NT2/D1 (cell line): ENCODE results near the gene ACSL5.
"Not testable (repeated sequence)": the region's sequence is repeated elsewhere in the genome, so short reads cannot be mapped to it uniquely, and the experiment has no call there.

Experiments
- DNase-seq: peaks from one replicate; pipeline ENCODE4 v3.0.0-alpha.2; 2011; ENCODE audit warnings: low read depth, low spot score
- H3K27me3 ChIP-seq: 2 replicates; pipeline ENCODE4 v1.6.0; 2011; ENCODE audit warnings: mild to moderate bottlenecking; ENCODE audit not compliant: insufficient read length, insufficient read depth
- H3K36me3 ChIP-seq: 2 replicates; pipeline ENCODE4 v1.6.1; 2011; ENCODE audit warnings: mild to moderate bottlenecking, low read length, mixed read lengths; ENCODE audit not compliant: insufficient read depth, insufficient read length
- H3K4me1 ChIP-seq: 2 replicates; pipeline ENCODE4 v1.5.1; 2011; ENCODE audit not compliant: insufficient read depth, insufficient read length
- H3K4me3 ChIP-seq: 2 replicates; pipeline ENCODE4 v1.5.1; 2011; ENCODE audit warnings: low read depth; ENCODE audit not compliant: insufficient read length
- H3K9ac ChIP-seq: 2 replicates; pipeline ENCODE4 v1.6.0; 2011; ENCODE audit warnings: low read depth; ENCODE audit not compliant: insufficient read length
- H3K9me3 ChIP-seq: 2 replicates; pipeline ENCODE4 v1.5.1; 2011; ENCODE audit warnings: mild to moderate bottlenecking, low read length; ENCODE audit not compliant: insufficient read depth
- SUZ12 ChIP-seq: IDR thresholded peaks from 2 replicates; pipeline ENCODE4 v1.6.1; 2011; ENCODE audit not compliant: insufficient read length, insufficient read depth; ENCODE audit errors: extremely low read depth
- YY1 ChIP-seq: IDR thresholded peaks from 2 replicates; pipeline ENCODE4 v1.6.1; 2011; ENCODE audit not compliant: insufficient read length, insufficient read depth
- ZNF274 ChIP-seq: IDR thresholded peaks from 2 replicates; pipeline ENCODE4 v1.6.1; 2011; ENCODE audit warnings: mild to moderate bottlenecking, low read depth, low read length

The ACSL5 gene

DNA sequence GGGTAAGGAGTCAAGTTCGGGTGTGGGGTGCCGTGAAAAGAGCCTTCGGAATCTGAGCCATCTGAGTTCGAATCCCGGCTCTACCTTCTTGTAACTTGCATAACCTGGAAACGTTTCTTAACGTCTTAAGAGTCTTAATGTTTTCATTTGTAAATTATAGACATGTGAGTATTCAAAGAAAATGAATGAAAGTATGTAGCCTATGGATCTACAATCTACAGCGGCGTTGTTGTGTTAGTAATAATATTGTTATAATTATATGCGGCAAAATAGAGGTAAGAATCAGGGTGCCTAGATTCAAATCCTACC is 73.7 kb downstream of the ACSL5 start:
- no peaks in the 10 kb centered on the region for H3K4me1 ChIP-seq
- no peaks in the 10 kb centered on the region for H3K9me3 ChIP-seq
- no peaks in the 10 kb centered on the region for H3K27me3 ChIP-seq
- H3K9ac ChIP-seq, result peak overlapping the region; percentile 97
- peak overlapping the region; percentile 88 for H3K4me3 ChIP-seq
- no peak for TF ChIP-seq ZNF274
- TF ChIP-seq YY1, result no peak
- TF ChIP-seq SUZ12, result no peak
- H3K36me3 ChIP-seq, result peaks cover 35% of the 10 kb centered on the region
- no peak for DNase-seq

DNA sequence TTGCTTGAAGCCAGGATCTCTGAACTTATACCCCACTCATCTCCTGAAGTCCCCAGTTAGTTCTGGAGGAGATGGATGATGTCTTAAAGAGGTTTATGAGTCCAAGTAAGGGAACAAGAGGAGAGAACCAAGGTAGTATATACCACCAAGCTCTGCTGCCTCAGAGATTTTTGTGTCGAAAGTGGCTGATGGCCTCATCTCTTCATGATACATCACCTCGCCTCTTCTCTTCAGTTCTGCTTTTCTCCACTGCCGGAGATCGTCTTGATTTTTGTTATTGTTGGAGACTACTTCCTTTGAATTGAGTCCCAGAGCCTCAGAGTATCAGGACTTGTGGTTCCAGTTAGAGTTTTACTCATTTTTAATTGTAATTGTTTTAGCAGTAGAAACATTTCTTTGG is 75.0 kb downstream of the ACSL5 start:
- Histone ChIP-seq H3K9me3 (no peaks in the 10 kb centered on the region), H3K4me1 (no peaks in the 10 kb centered on the region), H3K9ac (no peak overlapping the region), H3K4me3 (no peak overlapping the region), H3K27me3 (no peaks in the 10 kb centered on the region), H3K36me3 (peaks cover 22% of the 10 kb centered on the region)
- DNase-seq, result no peak
- no peak for TF ChIP-seq SUZ12
- no peak for TF ChIP-seq ZNF274
- TF ChIP-seq YY1, result no peak

DNA sequence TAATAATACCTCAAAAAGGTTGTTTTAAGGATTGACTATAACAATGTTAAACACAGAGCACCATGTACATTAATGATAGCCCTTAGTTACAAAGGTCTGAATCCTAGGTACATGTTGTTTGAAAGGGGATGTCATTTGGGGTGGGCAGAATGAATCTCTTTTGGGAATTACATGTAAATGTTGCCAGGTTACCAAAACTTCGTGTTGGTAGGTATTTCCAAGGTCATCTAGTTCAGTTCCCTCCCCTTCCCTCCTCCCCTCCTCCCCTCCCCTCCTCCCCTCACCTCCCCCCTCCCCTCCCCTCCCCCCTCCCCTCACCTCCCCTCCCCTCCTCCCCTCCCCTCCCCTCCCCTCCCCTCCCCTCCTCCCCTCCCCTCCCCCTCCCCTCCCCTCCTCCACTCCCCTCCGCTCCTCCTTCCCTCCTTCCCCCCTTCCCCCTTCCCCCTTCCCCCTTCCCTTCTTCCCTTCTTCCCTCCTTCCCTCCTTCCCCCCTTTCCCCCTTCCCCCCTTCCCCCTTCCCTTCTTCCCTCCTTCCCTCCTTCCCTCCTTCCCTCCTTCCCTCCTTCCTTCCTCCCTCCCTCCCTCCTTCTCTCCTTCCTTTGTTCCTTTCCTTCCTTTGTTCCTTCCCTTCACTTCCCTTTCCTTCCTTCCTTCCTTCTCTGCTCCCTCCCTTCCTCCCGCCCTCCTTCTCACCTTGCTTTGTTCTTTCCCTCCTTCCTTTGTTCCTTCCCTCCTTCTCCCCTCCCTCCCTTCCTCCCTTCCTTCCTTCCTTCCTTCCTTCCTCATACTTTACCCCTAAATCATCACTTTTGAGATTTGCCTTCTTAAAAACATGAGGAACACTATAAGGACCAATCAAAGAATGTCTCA is 81.2 kb downstream of the ACSL5 start:
- Histone ChIP-seq H3K9me3 (no peaks in the 10 kb centered on the region), H3K4me3 (no peak overlapping the region), H3K36me3 (no peaks in the 10 kb centered on the region), H3K27me3 (no peaks in the 10 kb centered on the region), H3K4me1 (no peaks in the 10 kb centered on the region), H3K9ac (no peak overlapping the region)
- DNase-seq, result no peak
- no peak for TF ChIP-seq YY1
- TF ChIP-seq SUZ12, result no peak
- TF ChIP-seq ZNF274, result no peak

DNA sequence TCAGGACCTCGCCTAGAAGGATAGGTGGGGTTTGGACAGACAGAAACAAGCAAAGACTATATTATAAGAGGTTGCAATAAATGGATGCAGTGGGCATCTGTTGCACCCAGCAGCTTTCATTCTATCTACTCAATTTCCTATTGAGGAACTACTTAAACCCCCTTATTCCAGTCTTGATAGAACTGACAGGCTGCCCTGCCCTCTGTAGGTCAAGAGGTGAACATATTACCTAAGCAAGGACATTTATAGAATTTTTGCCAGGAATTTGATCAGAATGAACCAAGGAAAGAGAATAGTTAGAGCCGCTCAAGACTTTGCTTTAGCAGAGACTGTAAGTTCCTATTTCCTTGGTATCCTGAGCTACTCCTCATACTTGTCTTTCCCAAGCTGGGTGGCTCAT is 82.6 kb downstream of the ACSL5 start:
- DNase-seq, result no peak
- no peak overlapping the region for H3K9ac ChIP-seq
- no peak overlapping the region for H3K4me3 ChIP-seq
- H3K9me3 ChIP-seq, result no peaks in the 10 kb centered on the region
- peaks cover 9% of the 10 kb centered on the region for H3K36me3 ChIP-seq
- TF ChIP-seq ZNF274, result no peak
- H3K27me3 ChIP-seq, result no peaks in the 10 kb centered on the region
- no peaks in the 10 kb centered on the region for H3K4me1 ChIP-seq

DNA sequence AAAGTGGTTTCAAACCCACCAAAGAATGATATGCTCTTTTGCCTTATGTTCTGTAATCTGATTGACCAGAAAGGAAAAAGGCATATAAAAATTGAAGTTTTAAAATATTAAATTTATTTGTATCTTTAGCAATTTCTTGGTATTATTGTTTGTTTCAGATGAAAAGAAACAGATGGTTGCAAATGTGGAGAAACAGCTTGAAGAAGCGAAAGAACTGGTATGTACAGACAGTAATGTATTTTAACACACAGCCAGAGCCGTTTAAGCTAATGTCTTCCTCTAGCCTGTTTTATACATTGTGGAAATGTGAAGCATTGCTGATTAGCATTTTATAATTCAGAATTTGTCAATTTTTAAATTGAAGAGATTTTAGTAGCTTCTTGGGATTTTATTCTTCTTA is 86.5 kb downstream of the ACSL5 start:
- Histone ChIP-seq H3K36me3 (peaks cover 22% of the 10 kb centered on the region), H3K4me3 (no peak overlapping the region), H3K4me1 (no peaks in the 10 kb centered on the region), H3K27me3 (no peaks in the 10 kb centered on the region), H3K9ac (no peak overlapping the region), H3K9me3 (peaks cover 6% of the 10 kb centered on the region; the same call in 1 of the 2 replicates)
- DNase-seq, result no peak
- no peak for TF ChIP-seq SUZ12
- TF ChIP-seq YY1, result no peak
- TF ChIP-seq ZNF274, result no peak

DNA sequence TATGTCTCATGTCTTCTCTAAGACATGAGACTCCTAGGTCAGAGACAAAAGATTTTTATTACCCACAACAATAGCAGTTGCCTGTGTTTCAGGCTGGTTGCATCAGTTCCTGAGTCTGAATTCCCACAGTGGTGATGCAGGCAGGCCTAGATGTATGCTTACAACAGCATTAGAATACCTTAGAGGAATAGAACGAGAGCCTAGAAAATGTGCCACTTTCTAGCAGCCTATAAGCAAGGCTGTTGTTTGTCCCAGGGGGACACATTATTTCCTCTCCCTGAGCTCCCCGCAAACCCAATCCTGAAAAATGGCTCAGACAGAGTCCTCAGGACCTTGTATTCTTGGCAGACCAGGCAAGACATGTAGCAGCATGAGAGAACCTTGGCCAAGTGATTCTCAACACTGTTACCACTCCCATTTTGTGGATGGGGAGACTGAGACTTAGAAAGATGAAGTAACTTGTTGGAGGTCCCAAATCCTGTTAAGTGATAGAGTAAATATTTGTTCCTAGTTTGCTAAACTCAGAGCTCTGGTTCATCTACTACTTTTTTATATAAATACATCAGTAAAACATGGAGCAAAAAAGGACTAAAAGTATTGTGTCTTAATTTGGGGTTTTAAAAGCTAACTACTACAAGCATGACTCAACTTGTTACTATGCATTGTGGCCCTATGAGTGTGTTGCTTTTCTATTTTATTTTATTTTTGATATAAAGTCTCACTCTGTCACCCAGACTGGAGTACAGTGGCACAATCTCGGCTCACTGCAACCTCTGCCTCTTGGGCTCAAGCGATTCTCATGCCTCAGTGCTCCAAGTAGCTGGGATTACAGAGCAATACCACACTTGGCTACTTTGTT is 87.3 kb downstream of the ACSL5 start:
- Histone ChIP-seq H3K36me3 (peaks cover 30% of the 10 kb centered on the region), H3K9ac (no peak overlapping the region), H3K9me3 (peaks cover 6% of the 10 kb centered on the region; the same call in 1 of the 2 replicates), H3K4me3 (no peak overlapping the region), H3K27me3 (no peaks in the 10 kb centered on the region), H3K4me1 (no peaks in the 10 kb centered on the region)
- DNase-seq, result no peak
- no peak for TF ChIP-seq YY1

DNA sequence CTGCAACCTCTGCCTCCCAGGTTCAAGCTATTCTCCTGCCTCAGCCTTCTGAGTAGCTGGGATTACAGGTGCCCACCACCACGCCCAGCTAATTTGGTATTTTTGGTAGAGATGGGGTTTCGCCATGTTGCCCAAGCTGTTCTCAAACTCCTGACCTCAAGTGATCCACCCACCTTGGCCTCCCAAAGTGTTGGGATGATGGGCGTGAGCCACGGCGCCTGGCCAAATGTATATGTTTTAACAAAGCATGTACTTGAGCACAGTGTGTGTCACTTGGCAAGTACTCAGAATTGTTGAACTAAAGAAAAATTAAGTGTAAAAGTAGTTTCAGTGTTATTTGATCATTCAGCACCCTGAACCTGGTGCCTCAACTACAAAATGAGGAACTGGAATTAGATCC is 90.2 kb downstream of the ACSL5 start:
- not testable (repeated sequence) for DNase-seq, H3K4me3 ChIP-seq, H3K9ac ChIP-seq, H3K9me3 ChIP-seq, H3K4me1 ChIP-seq, H3K27me3 ChIP-seq
- peaks cover 33% of the 10 kb centered on the region for H3K36me3 ChIP-seq
